NCI-H1694 treated with DMSO at 0.1 percent for 48 hours (cell line): ENCODE measurements around the gene ARHGAP18.

ENCODE experiments used
- DNase-seq: peaks from one replicate; lab custom pipeline; 2025; lab: John Stamatoyannopoulos, UW

The ARHGAP18 gene

DNA sequence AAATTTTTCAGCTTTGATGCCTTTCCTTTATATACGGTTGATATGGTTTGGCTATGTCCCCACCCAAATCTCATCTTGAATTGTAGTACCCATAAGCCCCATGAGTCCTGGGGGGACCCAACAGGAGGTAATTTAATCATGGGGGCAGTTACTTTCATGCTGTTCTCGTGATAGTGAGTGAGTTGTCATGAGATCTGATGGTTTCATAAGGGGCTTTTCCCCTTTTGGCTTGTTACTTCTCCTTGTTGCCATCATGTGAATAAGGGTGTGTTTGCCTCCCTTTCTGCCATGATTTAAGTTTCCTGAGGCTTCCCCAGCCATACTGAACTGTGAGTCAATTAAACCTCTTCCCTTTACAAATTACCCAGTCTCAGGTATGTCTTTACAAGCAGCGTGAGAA is 66.8 kb downstream of the ARHGAP18 start:
- DNase-seq, result no peak

DNA sequence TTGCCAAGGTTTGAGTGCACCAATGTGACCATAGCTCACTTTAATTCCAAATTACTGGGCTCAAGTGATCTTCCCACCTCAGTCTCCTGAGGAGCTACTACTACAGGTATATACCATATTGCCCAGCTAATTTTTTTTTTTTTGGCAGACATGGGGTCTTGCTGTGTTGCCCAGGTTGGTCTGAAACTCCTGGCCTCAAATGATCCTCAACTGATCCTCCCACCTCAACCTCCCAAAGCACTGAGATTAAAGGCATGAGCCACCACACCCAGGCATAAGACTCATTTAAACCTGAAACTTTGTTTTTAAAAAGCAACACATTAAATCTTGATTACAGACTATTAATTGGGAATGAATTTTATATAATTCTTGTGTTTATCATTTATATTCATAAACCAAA is 67.7 kb downstream of the ARHGAP18 start:
- DNase-seq, result no peak

DNA sequence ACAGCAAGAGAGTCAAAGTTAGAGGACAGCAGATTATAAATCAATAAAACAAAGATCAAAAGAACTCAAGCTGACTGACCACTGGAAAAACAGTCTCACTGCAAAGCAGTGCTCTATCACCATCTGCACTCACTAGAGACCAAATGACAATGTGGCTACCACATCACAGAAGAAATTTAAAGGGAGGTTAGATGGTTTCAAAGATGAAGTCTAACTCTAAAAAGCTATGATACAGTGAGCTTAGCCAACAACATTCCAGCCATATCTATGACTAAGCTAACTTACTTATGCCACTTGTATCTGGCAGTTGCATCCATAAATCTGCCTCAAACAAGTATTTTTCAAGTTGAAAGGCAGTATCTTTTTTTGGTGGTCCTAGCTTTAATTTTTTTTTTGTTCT is 68.6 kb downstream of the ARHGAP18 start:
- no peak for DNase-seq

DNA sequence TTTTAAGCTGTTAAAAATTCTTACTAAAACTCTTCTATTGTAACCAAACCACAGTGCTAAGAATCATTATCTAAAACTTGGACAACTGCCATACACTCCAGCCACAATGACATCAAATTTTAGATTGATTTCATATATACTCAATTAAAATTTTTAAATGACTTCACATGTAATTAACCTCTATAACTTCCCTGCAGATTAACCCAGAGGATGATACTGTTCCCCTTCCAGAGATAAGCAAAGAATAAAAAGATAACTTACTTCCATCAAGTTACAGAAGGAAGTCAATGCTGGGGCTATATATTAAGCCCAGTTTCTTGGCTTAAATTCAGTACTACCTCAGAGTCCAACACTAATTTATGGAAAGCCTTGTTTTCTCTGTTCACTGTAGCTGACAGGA is 71.3 kb downstream of the ARHGAP18 start:
- no peak for DNase-seq

DNA sequence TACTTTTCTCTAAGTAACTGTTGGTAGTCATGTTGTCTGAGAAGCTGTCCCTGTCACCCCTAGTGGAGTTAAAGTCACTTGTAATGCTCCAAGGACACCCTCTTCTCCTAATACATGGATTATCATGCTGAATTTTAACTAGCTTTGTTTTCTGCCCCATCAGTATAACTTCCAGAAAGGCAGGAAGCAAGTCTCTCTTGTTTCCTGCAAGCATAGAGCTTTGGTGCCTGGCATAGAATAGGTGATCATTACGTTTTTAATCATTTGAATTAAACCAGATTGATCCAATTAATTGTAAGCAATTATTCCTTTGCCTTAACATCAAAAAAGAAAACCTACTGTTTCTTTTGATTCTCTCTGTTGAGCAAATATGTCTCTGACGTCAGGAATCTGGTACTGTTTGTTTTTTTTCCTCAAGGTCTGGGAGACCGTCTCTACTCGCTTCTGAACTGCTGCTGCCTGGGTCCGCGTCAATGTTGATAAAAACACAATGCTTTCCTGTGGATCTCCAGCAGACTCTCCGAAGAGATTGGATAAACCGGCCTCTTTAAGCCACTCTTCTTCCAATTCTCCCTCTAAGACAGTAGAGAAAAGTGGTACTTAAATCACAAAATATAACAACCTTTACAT is 71.8 kb downstream of the ARHGAP18 start:
- no peak for DNase-seq

DNA sequence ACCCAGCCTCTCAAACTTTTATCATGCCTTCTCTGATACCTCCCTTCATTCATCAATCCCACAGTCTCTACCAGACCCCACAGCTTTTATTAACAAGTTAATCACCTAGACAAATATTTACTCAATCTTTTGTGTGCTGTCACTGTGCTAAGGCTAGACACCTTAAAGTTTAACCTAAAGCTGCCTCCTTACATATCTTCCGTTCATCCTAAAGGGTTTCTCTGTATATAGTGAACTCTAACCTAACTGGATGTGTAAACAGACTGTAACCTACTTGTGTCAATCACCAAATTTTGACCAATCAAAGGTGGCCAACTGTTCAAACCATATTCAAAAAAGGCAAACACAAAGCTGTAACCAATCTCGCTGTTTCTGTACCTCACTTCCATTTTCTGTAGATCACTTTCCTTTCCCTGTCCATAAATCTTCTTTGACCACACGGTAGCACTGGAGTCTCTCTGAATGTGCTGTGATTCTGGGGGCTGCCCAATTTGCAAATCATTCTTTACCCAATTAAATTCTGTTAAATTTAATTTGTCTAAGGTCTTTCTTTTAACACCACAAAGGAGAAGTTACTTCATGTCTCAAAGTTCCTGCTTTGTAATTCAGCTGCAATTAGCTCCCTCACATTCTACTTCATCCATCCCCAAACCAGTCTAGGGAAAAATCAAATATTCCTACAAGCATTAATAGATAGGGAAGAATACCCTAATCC is 72.5 kb downstream of the ARHGAP18 start:
- DNase-seq, result no peak

DNA sequence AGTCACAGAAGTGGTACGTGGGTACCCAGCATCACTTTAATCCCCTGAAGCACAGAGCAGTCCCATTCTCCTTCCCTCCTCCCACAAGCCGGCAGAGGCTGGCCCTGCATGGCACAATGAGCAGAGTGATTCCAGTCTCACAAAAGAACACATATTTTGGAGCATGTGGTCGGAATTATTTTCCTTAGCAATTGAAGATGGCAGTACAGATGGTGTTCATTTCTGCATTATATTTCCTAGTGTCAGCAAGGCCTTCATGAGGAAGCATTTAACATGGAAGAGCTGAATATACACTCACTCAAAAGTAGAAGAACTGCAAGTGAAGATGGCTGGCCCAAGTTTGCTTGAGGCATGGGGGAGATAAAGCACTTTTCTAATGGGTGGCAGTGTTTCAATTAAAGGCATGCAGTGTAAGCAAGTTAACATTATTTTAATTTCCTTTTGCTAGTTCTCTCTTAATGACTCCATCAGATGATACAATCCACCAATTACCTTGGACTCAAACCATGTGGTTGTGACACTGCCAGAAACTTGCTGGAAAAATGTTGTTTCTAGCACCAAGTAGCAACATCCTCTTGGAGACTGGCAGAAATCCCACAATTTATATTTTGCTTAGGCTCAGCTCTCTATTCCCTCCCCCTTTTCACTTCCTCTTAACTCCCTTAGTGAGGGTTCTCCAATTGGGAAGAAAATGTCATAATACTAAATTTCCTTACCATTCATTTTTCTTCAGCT is 74.4 kb downstream of the ARHGAP18 start:
- DNase-seq, result no peak

DNA sequence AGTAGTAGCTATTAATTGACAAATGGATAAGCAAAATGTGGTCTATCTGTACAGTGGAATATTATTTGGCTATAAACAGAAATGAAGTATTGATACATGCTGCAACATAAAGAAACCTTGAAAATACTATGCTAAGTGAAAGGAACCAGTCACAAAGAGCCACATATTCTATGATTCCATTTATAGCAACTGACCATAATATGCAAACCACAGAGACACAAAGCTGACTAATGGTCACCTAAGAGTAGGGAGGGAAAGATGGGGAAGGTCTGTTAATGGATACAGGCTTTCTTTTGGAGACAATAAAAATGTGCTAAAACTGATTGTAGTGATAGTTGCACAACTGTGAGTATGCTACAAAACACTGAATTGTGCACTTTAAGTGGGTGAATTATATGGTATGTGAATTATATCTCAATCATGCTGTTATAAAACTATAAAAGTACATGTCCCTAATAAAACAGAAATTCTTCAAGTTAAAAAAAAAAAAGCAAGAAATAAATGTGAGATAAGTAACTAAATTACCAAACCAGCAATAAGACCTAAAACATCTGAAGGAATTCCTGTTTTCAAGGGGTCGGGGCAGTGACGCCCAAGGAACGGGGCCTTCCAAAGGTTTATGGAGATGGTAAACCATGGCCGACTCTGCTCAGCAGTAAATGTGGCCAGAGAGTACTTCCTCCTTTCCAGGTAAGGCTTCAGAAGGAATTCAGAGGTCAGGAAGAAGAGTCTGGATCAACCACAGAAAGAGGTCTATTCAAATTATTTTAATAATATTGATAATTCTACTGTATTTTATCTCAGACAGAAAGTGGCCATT is 75.4 kb downstream of the ARHGAP18 start:
- DNase-seq, result no peak

DNA sequence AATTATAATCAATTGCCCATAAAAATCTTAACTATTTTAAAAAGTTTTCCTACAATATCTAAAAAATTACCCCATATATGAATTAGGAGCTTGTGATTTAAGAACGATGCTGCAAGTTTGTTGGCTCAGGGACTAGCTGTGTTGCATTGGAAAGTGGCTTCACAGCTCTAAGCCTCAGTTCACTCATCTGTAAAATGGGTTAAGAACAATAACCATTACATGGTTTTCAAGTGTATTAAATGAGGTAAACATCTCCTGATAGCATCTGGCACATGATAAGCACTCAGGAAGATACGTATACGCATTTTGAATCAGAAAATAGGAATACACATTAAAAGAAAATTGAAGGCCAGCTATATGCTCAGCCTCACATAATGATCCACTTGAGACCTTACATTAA is 76.4 kb downstream of the ARHGAP18 start:
- no peak for DNase-seq

DNA sequence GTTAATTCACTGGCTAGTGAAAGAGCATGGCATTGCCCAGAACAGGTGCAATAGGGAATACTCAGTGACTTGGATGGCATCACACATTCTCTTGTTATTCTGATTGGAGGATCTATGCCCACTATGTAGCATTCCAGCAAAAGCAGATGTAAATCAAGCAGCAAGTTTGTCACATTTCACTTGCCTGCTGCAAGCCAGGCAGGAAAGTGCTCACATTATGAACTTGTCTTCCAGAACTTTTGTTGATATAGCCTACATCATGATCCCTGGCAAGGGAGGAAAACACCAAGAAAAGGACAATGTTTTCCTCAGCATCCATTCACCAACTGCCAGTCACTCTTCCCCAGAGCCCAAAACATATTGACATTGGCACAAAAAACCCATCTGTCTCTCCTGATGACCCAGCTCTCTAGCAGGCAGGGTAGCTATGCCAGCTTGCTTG is 77.8 kb downstream of the ARHGAP18 start:
- DNase-seq, result no peak

DNA sequence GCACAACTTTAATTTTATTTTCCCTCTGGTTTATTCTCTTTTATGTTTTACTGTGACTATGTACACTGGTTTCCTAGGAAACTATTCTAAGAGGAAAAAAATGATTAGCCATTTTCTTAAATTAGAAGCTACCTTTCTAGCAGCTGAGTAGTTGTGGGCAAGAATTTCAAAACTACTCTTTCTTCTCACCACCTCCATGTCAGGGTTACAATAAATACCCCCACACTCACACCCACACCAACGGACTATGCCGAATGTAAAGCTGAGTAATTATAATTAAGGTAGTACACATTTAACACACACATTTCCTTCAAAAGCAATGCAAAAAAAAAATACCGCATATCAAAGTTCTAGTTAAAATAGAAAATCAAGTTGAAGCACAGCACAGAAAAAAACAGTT is 78.9 kb downstream of the ARHGAP18 start:
- no peak for DNase-seq

DNA sequence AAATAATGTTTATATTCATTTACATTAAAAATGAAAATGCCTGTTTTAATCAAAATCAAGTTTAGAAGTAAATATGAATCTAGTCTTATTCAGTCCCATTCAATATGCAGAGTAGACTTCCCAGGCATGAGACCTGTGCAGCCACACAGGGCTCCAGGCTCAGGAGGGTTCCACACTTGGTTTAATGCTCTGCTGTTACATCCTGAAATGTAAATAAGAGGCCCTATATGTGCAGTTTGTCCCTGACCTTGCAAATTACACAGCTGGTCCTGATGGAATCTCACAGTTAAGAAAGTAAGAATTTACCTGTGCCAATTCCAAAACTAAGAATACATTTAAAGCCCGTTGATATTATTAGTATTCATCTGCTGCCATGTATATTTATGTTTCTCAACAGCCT is 79.4 kb downstream of the ARHGAP18 start:
- DNase-seq, result no peak

DNA sequence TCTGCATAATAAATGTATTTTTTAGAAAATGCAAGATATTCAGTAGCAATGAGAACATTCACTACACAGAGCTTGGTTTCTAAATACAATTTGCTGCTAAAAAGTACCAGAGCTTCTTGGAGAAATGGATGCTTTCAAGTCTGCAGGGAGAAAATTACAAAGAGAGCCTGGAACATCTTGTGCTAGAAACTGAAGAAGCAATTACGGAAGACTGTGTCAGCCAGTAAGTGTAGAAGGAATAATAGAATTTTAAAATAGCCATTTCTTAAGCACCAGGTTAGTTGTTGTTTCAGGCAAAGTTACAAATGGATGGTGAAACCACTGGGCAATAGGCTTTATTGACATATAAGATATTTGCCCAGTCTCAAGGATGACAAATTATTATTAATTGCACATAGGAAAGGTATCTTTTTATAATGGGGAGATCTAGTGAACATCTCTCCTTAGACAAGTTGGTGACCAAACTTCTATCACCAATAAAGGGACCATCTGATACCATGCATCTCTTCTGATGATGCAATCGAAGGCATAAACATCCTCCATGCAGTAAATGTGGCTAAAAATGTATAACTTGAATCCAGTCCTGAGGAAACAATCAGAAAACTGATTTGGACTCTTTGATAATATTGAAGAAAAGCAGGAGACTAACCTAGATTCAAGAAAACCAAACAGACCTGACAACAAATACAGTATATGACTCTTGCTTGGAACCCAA is 81.7 kb downstream of the ARHGAP18 start:
- no peak for DNase-seq

DNA sequence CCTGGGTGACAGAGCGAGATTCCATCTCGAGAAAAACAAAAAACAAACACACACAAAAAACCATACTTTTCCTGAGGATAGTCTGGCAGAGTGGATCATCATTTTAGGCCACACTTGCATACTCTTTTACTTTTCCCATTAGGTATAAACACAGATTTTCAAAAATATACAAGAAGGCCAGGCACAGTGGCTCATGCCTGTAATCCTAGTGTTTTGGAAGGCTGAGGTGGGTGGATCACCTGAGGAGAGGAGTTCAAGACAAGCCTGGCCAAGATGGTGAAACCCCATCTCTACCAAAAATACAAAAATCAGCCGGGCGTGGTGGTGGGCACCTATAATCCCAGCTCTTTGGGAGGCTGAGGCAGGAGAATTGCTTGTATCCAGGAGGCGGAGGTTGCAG is 85.5 kb downstream of the ARHGAP18 start:
- no peak for DNase-seq

DNA sequence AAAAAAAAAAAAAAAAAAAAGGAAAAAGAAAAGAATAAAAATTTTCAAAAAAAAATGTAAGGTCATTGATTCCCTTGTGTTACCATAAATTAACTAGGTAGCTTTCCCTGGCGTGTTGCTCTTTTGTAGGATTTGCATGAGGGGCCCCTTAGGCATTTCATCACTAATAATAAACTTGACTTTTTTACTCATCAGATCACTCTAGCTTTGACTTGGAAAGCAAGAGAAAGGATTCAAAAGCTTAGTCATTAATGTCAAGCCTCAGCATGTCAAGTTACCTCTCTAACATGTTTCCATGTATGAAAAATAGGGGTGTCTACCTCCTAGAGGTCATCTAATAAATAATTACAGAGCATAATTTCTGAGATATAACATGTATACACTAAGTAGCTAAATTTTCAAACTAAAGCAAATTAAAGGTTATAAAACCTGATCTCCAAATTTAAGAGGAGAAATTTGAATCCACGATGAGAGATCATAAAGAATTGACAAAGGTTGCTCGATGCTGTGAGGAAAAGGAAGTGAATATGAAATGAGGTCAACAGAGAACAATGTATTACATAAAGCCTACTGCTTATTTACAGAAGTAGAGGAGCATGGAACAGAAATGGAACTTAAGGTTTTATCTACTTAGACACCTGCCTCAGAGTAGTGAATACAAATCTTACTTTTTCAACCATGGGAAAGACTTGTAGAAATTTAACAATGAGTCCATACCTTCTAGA is 86.8 kb downstream of the ARHGAP18 start:
- DNase-seq, result no peak

DNA sequence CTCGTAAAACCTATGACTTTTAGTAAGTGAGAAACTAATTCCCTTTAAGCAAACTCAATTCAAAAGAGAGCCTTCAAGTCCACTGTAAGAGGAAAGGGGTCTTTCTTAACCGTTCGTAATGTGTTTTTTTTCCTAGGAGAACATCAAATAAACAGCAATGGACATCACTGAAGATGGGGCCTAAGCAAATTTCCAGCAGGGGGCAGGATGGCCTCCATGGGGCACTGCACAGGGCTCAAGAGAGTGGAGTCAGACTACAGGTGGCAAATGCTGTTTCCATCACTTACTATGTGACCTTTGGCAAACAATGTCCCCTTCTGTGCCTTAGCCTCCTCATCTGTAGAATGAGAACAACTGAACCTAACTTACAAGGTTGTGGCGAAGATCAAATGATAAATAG is 88.7 kb downstream of the ARHGAP18 start:
- no peak for DNase-seq

DNA sequence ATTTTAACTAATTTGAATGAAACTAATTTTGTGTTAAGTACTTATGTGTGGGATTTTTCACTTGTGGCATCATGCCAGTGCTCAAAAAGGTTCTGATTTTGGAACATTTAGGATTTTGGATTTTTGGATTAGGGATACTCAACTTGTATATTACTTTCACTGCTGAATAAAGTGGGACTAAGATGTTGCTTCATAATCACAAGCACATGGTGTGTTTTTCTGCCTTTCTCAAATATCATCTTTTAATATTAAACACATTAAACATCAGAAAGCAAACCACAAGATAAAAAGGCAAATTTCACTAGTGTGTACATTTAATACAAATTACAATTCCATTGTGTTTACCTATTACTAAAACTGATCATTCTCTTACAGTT is 89.8 kb downstream of the ARHGAP18 start:
- DNase-seq, result no peak

DNA sequence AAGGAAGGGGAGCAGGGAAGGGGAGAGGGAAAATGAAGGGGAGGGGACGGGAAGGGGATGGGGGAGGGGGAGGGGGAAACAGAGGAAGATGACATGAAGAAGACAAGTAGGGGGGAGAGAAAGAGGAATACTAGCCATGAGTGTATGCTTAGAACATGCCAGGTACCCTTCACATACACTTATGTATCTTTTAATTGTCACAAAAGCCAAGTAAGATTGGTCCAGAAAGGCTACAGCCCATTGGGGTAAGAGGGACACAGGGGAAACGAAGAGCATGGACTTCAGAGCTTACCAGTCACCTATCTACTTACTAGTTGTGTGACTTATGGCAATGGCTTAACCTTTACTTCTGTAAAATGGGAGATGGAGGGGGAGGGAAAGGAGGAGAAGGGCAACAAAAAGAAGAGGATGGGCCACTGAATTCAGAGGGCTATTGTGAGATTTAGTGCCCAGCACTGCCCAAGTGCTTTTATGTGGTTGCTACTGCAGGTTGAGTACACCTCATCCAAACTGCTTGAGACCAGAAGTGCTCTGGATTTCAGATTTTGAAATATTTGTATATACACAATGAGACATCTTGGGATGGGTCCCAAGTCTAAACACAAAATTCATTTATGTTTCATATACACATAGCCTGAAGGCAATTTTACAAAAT is 90.3 kb downstream of the ARHGAP18 start:
- DNase-seq, result no peak

DNA sequence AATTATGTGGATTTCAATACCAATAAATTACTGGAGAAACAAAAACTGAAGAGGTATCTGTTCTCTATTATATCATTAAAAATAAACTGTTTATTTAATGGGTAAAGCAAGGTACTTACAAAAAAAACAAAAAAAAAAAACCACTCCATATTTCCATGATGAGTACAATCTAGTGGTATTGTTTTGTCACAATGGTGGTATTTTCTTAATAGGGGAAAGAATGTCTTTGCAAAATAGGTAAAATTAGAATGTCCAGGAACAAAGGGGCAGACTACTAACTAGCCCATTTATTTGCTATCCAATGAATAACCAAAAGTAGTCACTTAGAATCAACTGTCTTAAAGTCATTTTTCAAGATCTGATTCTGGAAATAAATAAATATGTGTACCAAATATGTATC is 92.0 kb downstream of the ARHGAP18 start:
- no peak for DNase-seq

DNA sequence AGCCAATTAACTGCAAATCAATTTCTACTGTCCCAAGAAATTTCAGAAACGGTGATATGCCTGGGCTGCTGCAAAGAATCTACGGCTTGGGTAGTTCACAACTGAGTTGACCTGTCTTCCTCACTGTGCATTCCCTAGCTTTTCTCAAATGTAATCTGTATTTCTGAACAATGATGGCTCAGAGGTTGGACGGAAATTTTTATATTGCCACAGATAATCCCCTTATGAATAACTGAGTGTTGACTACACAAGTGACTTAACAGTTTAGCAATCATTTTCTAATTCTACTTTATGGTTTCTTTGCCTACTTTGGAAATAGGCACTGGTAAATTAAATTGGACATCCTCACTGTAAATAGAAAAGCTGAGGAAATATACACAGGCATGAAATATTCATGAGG is 94.5 kb downstream of the ARHGAP18 start:
- no peak for DNase-seq

DNA sequence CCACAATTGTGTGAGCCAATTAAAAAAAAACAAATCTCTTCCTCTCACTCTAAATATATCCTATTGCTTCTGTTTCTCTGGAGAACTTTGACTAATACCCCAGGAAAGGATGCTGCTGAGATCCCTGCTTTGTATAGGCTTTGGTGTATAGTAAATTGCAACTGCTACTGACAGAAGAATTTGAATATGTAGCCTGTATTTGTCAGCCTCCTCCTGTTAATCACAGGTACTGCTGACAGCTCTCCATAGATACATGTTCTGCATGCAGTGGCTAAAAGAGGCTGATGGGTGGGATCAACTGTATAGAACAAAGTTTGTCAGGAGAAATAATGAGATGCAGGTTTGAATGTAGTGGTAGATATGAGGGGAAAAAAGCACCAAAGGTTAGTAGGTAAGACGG is 95.0 kb downstream of the ARHGAP18 start:
- DNase-seq, result no peak
